GM19324 (cell line): ENCODE measurements around the gene USP6NL.

Experiments
- ATAC-seq: cut with Tn5 transposase; IDR thresholded peaks from one replicate; pipeline ENCODE4 v1.9.1; 2021; ENCODE audit warnings: mild to moderate bottlenecking, moderate library complexity; ENCODE audit not compliant: unreplicated experiment, low FRiP score

USP6NL gene

DNA sequence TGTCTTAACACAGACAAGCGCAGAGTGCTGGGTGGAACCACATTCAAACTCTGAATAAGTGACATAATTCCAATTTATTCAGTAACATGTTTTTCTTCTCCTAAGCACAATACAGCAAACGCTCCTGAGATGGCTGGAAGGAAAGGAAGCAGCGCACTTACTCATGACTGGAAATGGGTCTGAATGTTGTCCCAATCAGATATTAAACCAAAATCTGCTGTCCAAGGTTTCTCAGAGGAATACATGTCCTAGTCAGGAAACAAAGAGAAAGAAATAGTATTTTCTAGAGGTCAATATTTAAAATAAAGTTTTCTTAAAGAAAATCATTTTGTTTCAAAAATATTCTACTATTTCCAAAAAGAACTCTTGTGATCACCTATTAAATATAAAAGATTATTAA lies 14.0 kb downstream of the USP6NL start:
- no peak for ATAC-seq

DNA sequence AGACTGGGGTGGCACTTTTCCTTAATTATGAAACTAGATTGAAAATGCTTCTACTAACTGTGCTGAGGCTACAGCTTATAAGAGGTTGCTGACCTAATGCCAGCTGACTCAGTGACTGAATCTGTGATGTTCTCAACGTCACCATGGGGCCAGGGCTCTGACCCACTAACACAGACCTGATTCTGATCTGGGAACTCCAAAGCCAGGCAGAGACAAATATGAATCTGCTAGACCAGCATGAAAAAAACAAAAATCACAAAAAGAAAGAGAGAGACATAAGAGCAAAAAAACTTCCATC lies 16.1 kb downstream of the USP6NL start:
- no peak for ATAC-seq

DNA sequence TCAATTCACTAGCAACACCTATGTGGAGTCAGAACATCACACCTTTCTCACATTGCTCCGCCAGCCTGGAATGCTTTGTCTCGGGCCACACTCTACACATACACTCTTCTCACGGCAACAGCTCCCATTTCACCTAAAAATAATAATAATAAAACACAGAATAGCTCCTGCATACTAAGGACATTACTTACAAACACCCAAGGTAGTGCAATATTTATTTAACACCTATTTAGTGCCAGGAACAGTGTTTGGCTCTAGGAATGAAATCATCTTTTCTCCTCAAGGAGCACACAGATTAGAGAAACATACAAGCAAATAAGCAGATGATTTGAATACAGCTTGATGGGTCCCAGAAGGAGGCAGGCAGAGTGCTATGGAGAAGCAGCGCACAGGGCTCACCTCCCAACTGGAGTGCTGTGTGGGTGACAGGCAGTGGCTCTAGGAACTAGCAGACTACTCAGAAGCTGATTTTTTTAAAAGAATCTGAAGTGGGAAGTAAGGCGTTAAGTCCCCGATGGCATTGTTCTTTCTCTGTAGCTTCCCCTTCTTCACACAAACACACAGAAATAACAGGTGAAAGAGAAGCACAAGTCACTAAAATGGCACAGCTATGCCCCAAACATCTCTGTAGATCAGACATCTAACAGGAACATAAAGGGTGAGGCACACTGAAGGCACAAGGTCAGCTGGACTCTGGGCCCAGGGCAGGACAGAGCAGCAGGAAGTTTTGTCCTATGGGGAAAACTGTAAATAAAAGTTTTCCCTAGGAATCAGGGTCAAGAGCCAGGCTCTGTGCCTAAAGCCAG lies 16.7 kb downstream of the USP6NL start:
- no peak for ATAC-seq

DNA sequence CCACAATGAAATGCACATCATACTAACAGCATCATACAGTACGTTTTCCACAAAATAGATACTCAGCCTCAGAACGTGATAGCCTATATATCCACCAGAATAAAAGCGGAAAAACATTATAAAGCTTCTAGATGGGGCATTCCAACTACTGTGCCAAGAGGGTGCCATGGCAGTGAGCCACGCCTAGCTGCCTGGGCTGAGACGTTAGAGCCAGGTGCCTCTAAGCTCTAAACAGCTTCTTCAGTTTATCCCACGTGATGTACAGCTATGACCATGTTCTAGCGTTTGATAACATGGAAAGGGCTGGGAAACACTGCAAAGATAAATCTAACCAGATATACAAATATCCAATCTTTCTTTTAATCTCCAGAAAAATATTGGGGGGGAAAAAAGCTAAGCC lies 17.8 kb downstream of the USP6NL start:
- no peak for ATAC-seq

DNA sequence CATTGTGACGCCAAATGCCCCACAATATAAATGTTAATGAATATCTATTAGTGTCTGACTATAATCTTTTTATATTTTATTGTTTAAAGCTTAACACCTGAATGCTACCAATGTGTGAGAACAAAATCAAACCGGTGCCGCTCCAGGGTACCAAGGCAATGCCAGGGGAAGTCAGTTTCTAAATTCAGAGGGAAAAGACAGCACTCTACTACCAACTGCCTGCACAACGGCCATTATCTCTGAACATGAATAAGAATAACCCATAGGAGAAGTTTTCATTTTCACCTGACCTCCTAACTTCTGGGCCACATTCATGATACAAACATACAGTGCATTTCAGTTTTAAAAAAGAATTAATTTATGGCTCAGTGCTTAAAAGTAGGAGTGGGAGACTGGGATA lies 21.7 kb downstream of the USP6NL start:
- ATAC-seq, result no peak

DNA sequence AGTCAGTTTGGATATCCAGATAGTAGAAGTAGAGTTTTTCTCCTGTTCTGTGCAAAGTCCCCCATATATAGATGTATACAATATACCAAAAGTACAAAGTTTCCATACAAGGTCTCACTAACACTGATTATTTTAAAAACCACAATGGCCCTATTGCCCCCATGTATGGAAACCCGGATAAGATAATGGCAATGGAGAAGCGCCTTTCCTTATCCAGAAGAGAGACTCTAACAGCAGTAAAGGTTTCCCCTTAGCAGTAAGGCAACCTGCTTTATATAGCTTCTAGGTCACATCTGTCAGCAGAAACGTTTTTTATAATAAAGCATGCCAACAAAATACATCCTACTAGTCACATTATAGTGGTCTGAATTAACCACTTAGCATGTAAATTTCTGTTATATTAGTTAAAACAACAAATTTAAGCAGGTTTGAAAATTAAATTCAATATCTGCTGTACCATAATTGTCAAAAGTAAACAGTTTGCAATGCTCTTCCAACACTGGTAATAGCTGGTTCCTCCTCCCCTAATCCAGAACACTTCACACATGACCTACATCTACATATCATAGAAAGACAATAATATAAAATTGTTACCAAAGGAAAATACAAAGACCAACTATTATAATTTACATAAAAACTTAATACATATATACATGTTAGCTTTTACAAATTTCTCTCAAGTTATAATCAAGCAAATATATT lies 22.4 kb downstream of the USP6NL start:
- ATAC-seq, result no peak

DNA sequence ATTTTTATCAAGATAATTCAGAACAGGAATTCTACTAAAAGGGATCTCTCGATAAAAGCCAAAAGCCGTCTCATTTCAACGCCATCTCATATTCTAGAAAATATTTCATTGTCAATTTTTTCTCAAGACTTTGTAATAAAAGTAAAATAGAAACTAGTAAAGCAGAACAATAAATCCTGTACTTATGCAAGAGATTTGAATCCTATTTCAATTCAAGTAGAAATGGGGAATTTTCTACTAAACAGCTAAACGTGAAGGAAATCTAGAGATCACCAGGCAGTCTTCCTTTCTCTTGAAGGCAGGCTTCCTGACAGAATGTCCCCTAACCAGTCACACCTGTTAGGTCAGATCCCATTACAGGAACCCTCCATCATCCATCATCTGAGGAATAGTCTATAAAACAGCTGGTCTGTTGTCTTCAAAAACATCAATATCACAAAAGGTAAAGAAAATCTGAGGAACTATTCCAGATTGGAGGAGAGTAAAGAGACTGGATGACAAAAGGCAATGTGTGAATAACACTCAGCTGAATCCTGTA lies 23.7 kb downstream of the USP6NL start:
- no peak for ATAC-seq

DNA sequence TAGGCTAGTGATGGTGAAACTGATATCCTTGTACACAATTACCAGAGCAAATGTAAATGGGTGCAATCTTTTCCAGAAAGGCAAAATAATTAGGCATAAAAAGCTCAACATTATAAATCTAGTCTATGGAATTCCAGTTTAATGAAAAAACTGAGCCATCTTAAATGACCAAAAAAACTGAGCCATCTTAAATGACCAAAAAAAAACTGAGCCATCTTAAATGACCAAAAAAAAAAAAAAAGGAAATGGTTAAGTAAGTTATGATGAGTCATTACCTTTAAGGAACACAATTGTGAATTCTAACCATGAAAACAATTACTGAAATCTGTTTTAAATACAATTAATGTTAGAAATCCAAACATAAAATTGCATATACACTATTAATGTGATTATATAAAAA lies 25.3 kb downstream of the USP6NL start:
- no peak for ATAC-seq

DNA sequence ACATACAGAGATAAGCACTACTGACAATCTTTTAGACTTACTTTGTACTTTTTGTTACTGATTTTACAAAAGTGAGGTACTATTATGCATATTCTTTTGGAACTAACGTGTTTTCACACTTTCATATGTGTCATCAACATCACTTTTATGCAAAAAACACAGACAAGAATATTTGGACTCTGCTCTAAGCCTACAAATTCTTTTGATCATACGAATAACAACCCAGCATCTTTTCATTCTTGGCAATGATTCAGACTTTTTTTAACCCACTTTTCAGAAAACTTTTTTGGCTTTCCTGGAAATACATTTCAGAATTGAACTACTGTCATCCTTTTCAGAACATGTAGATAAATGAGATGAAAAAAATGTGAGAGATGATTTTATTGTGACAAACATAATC lies 30.2 kb downstream of the USP6NL start:
- no peak for ATAC-seq

DNA sequence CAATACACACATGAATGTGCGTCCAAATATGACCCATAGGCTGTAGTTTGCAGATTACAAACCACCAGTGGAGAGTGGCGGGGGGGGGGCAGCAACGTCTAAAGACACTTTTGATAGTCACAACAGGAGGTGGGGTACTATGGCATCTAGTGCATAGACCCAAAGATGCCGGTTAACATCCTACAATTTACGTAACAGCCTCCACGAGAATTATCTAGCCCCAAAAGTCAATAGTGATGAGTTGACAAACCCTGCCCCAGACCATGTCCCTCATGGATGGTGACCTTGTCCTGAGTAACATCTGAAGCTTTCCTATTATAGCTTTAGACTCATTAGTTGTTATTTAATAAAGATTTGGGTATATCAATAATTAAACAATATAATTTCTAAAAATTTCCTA lies 31.6 kb downstream of the USP6NL start:
- ATAC-seq, result no peak

DNA sequence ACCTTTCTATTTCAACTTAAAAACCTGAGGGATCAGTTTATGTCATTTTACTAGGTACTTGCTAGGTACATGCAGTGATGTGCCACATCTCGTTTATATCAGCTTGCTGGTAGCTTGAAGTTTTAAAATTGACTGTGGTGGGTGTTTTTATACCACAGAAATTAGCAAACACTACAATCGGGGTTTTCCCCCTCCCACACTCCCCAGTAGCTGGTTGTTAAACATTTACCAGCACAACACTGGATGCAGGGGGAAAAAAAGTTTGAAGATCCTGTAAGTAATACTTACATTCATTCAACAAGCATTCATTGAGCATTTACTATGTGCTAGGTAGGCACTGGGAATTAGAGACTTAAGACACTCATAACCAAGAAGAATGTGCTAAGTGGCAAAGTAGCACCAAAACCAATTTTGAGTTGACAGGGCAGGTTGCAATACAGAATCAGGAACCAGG lies 32.6 kb downstream of the USP6NL start:
- ATAC-seq, result no peak

DNA sequence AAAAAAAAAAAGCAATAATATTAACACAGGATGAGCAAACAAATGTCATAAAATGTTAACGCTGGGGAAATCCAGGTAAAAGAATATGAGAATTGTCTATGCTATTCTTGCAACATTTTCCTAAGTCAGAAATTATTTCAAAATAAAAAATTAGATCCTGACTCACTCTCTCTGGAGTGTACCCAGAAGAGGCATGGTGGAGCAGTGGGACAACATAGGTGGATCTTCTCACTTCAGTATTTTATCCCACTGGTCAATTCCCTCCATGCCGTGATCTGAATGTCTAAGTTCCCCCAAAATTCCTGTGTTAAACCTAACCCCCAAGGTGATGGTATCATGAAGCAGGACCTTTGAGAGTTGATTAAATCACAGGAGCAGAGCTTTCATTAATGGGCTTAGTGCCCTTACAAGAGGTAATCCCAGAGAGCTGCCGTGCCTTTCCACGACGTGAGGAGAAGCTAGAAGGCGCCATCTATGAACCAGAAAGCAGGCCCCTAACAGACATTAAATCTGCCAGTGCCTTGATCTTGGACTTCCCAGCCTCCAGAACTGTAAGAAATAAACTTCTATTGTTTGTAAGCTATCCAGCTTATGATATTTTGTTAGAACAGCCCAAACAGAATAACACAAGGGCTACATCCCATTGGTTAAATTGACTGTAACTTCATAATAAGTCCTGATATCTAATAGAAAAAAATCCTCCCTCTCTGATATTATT lies 35.2 kb downstream of the USP6NL start:
- no peak for ATAC-seq

DNA sequence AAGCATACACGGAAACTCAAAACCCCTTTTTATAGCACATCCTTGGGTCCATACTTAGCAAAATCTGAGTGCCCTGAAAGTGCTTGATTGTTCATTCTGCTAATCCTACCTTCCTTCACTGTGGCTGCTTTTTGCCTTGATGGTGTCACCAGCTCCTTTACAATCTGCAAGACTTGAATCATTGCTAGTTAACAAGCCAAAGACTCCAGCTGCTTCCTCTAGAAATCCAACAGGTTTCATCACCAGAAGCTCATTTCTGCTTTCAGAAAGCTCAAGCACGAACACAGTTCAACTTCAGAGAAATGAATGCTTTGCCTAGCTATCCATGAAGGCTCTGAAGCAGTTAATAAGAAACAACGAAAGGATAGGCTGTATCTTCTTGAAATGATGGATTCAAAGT lies 38.0 kb downstream of the USP6NL start:
- ATAC-seq, result no peak

DNA sequence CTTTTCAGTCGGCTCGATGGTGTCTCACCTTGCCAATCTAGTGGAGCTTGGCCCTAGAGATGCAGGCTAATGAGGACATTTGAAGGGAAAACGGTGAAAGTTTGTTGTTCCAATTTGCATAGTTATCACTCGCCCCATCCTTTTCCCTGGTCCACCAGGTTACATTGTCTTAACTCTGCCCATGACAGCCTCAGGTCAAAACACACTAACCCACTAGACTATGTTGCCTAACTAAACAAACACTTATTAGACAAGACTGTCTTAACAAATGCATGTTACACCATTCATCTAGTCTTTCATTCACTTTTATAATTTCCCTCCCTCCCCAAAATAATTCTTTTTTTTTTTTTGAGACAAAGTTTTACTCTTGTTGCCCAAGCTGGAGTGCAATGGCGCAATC lies 40.7 kb downstream of the USP6NL start:
- ATAC-seq, result no peak

DNA sequence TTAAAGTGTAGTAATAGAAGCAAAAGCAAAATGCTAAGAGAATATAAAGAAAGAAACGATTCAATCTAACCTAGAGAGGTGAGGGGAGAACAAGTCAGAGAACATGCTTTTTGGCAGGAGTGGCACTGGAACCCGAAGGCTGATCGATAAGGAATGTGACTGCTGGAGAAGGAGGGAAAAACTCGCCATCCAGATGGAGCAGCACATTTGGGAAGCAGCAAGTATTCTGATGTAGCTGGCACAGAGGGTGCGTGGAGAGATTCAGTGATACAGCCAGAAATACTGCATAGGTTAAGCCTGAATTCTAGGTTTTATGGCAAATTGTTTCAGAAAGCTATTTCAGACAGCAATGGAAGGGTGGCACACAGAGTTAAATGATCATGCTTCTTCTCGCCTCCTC lies 42.0 kb downstream of the USP6NL start:
- ATAC-seq, result no peak

DNA sequence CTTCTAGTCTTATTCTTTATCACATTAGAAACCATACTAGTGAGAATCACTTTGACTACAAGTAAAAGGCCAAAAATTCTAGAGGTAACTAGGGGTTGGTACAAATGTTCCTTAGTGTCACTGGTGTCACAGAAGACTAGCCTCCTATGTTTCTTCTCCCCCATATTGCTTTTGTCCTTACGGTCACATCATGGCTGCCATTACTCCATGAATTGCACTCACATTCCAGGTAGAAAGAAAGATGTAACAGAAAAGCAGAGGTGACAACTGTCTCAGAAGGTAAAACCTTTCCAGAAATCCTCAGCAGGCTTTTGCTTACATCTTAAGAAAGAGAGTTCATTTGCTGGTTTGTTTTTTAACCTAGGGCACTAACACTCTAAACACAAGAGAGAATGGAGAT lies 42.9 kb downstream of the USP6NL start:
- ATAC-seq, result no peak

DNA sequence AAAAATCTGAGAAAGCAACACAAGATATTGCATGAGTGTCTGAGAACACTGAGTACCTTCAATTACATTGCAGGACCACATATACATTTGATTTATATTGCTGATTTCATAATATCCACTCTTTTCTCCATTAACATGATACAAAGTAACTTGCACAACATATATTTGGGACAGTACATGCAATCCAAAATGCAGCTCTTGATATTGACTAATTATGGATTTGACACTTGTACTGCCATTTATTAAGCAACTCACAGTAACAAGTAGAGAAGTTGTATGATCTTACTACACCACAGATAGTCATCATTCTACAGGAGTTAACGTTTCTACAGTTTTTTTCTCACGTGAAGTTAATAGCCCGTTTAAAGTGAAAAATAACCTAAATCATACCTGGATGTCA lies 46.7 kb downstream of the USP6NL start:
- ATAC-seq, result no peak

DNA sequence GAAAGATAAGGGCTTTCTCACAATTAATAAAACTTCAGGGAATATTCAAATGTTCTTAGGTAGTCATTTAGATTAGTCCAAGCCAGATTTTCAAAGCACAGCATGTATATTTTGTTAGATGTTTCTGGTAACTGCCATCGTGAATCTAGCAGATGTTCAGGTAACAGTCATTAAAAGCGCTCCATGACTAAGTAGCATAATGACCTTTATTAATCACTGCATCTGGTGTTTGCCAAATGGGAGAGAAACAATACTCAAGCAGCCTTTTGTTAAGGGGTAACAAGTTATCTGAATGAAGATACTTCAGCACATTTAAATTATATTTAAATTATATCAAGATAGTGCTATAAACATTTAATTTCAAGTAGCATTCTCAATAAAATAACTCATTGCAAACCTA lies 47.5 kb downstream of the USP6NL start:
- no peak for ATAC-seq

DNA sequence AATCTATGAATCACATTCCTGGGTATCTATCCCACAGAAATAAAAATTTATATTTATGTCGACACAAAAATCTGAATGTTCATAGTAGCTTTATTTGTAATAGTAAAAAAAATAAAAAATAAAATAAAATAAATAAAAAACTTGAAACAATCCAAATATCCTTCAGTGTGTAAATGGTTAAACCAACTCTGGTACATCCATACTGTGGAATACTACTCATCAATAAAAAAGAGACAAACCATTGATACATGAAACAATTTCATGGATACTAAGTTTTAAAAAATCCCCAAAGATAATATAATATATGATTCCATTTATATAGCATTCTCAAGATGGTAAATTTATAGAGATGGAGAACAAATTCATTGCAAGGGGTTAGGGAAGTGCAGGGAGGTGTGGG lies 48.6 kb downstream of the USP6NL start:
- no peak for ATAC-seq

DNA sequence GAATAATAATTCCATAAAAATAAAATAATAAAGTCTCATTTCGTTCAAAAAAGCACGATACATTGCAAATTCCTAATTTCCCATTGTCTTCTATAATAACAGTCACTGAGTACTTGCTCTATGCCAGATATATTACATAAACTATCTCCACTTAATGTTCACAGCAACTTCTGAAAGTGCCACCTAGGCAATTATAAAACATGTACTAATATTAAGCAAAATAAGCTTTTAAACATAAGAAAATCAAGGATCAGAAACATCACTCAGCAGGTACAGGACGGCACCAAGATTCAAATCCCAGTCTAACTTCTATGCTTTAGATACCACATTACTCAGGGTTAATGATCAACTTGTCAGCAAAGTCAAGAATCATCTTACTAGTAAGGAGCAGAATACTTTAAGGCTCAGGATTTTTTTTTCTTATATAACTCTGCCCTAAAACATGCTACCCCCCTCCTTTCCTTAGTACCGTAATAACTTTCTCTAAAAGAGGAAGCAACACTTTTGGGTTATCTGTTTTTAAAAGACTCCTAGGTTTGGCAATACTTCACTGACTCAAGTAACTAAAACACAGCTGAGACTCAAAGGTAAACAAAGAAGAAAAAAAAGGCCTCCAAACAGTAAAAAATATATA lies 51.3 kb downstream of the USP6NL start:
- peak; percentile 75 for ATAC-seq

DNA sequence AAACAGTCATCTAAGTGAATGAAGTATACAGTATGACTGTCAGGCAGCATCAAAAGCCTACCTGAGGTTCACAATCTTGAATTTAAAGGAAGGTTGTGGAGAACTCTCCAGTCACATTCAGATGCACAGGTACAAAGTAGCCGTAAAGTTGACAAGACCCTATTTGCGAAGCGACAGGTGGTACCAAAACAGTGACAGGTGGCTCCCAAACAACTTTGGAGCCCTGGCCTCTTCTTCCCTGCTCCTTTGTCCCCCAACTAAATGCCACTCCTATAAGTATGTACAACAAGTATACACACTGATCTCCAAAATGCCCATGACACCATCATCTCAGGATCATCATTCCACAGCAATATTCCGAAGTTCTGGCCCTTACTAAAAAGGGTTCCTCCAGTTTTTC lies 53.5 kb downstream of the USP6NL start:
- ATAC-seq, result no peak
